HG02938 (cell line): Measurements from ENCODE around the gene LMCD1.

Experiments
- ATAC-seq: cut with Tn5 transposase; IDR thresholded peaks from one replicate; pipeline ENCODE4 v1.9.1; 2021; ENCODE audit warnings: mild to moderate bottlenecking, moderate library complexity; ENCODE audit not compliant: unreplicated experiment

Gene LMCD1

GRCh38 chr3:8482960-8483665 is 18.5 kb upstream of the LMCD1 start:
- ATAC-seq: no peak

GRCh38 chr3:8484409-8485140 is 17.0 kb upstream of the LMCD1 start:
- ATAC-seq: no peak

- no peak for ATAC-seq
These were observed 16.3 kb upstream of the LMCD1 start for GRCh38 chr3:8485141-8485870.

- no peak for ATAC-seq
These were observed 15.7 kb upstream of the LMCD1 start for GRCh38 chr3:8485943-8486342.

- ATAC-seq: no peak
These were observed 15.2 kb upstream of the LMCD1 start for GRCh38 chr3:8486434-8486833.

- ATAC-seq: no peak
These were observed 14.7 kb upstream of the LMCD1 start for GRCh38 chr3:8486936-8487335.

- no peak for ATAC-seq
These were observed 13.2 kb upstream of the LMCD1 start for GRCh38 chr3:8488411-8488810.

- no peak for ATAC-seq
These were observed 12.7 kb upstream of the LMCD1 start for GRCh38 chr3:8488877-8489276.

GRCh38 chr3:8489278-8489792 is 12.3 kb upstream of the LMCD1 start:
- ATAC-seq: no peak

- ATAC-seq: no peak
These were observed 11.5 kb upstream of the LMCD1 start for GRCh38 chr3:8490079-8490552.

GRCh38 chr3:8491271-8492144 is 10.1 kb upstream of the LMCD1 start:
- no peak for ATAC-seq

GRCh38 chr3:8492744-8493511 is 8.7 kb upstream of the LMCD1 start:
- no peak for ATAC-seq

GRCh38 chr3:8493744-8494143 is 7.9 kb upstream of the LMCD1 start:
- no peak for ATAC-seq

- ATAC-seq: no peak
These were observed 7.3 kb upstream of the LMCD1 start for GRCh38 chr3:8494327-8494726.

GRCh38 chr3:8497582-8497981 is 4.0 kb upstream of the LMCD1 start:
- no peak for ATAC-seq

GRCh38 chr3:8499181-8499611 is 2.4 kb upstream of the LMCD1 start:
- no peak for ATAC-seq

GRCh38 chr3:8500319-8500988 is 1.2 kb upstream of the LMCD1 start:
- ATAC-seq: no peak

GRCh38 chr3:8500989-8501370 is 643 bp upstream of the LMCD1 start:
- ATAC-seq: no peak

- no peak for ATAC-seq
These were observed 1.8 kb downstream of the LMCD1 start for GRCh38 chr3:8503461-8503860.
